Measurements from ENCODE around the gene TMCC1.
"Not testable (repeated sequence)": the region's sequence is repeated elsewhere in the genome, so short reads cannot be mapped to it uniquely, and the experiment has no call there.

The TMCC1 gene

DNA sequence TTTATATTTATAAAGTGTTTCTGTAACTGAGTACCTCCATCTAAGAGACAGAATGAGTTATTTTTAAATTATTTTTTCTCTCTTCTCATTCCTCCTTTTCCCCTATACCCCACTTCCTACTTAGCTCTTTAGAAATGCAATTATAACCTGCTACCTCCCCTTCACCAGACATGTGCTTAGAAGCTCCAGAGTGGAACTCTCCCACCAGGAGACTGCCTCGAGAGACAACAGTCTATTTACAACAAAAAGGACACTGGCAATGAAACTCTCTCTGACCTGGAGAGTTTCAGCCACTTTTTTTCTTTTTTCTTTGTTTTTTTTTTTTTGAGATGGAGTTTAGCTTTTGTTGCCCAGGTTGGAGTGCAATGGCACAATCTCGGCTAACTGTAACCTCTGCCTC lies 177.7 kb downstream of the TMCC1 start:
- no peak for DNase-seq

- no peak for DNase-seq
Observed at GRCh38 chr3:129708328-129708861, 185.1 kb downstream of the TMCC1 start.

DNA sequence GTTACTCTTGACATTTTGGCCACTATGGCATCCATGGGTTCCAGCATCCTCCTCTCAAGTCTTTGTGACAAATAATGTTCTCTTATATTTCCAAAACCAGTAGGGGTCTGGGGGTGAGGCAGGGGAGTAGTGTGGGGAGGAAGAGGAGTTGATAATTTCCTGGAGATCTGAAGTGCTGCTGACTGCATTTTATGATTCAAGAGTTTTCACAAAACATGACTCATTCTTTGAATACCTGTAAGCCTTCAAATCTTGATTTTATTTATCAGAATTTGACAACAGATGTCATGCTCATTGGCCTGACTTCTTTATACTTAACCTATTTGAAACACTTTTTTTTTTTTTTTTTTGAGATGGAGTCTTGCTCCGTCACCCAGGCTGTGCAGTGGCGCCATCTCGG lies 188.2 kb downstream of the TMCC1 start:
- DNase-seq, result no peak

GRCh38 chr3:129703913-129704312 lies 189.6 kb downstream of the TMCC1 start:
- DNase-seq, result no peak

DNA sequence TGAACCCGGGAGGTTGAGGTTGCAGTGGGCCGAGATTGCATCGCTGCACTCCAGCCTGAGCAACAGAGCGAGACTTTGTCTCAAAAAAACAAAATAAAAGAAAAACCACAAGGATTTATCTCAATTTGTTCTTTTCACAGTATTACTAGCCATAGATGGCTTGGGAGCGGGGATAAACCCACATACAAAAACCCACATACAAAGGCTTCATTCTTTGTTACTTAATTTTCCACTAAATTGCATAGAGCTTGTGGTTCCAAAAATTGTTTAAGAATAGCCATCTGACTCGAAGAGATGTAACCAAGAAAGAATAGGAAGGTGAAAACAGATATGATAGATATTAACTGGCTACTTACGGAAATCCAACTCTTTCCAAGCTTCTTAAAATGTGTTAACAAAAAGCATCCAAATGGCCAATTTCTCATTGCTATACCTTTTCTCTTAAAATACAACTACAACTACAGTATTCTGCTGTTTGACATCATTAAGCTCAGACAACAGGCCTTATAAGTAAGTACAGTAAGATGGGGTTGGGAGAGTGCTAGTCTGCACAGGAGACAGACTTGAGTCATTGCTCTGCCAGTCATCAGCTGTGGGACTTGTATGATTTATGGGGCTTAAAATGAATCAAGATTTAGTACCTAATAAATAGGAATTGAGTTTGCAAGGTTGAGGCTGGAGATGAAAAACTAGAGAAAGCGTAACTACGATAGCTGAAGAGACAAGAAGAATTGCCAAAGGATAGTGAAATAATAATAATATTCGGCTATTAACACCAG lies 190.4 kb downstream of the TMCC1 start:
- no peak for DNase-seq

DNA sequence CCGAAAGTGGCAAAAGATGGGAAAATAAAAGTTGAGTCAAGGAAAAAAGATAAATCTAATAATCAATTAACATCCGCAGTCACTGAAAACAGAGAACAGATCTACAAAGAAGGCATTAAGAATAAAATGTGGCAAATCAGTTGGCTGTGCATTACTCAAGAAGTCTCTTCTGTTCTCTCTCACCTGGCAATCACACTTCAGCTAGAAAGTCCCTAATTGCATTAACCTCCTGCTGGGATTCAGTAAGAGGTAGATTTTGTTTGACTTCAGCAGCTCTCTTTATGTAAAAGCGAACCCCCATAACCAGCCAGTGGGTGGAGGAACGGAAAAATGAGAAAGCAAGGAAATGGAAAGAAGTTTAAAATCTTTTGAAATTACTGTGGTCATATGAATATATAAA lies 192.3 kb downstream of the TMCC1 start:
- no peak for DNase-seq

DNA sequence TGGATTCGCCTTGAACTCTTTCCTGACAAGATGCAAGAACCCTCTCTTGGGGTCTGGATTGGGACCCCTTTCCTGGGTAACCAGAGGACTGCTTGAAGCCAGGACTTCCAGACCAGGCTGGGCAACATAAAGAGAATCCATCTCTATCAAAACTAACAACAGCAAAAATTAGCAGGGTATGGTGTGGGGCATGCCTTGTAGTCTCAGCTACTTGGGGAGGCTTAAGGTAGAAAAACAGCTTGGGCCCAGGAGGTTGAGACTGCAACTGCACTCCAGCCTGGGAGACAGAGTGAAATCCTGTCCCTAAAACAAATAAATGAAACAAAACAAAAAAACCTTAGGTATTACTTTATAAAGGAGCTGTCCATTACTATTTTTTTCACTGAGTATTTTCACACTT lies 193.9 kb downstream of the TMCC1 start:
- no peak for DNase-seq

DNA sequence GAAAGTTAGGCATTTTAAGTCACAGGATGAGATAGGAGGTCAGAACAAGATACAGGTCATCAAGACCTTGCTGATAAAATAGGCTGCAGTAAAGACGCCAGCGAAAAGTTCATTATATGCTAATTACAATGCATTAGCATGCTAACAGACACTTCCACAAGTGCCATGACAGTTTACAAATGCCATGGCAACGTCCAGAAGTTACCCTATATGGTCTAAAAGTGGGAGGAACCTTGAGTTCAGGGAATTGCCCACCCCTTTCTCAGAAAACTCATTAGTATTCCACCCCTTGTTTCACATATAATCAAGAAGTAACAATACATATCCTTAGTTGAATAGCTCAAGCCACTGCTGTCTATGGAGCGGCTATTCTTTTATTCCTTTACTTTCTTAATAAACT lies 194.3 kb downstream of the TMCC1 start:
- DNase-seq, result no peak

- no peak for DNase-seq
Observed at GRCh38 chr3:129697229-129697969, 196.1 kb downstream of the TMCC1 start.

GRCh38 chr3:129696430-129696829 lies 197.1 kb downstream of the TMCC1 start:
- DNase-seq, result not testable (repeated sequence)

DNA sequence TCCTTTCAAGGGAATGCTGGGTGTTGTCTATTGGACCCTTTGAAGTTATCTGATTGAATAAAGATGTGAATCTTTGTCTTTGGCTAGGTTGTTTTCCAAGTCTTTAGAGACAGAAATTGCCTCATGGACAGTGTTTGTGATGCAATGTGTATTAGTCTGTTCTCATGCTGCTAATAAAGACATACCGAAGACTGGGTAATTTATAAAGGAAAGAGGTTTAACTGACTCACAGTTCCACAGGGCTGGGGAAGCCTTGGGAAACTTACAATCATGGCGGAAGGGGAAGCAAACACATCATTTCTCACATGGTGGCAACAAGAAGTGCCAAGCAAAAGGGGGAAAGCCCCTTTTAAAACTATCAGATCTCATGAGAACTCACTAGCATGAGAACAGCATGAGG lies 198.3 kb downstream of the TMCC1 start:
- DNase-seq, result no peak

GRCh38 chr3:129694228-129694627 lies 199.3 kb downstream of the TMCC1 start:
- DNase-seq, result no peak

DNA sequence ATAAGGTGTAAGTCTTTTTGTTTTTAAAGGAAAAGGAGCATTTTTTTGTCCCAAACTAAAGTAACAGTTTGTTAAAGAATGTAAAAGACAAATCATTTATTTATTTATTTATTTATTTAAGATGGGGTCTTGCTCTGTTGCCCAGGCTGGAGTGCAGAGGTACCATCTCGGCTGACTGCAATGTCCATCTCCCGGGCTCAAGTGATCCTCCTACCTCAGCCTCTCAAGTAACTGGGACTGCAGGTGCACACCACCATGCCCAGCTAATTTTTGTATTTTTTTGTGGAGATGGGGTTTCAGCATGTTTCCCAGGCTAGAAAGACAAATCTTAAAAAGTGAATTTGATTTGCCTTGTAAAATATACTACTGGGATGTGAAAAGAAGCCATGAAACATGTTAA lies 200.8 kb downstream of the TMCC1 start:
- DNase-seq, result no peak

DNA sequence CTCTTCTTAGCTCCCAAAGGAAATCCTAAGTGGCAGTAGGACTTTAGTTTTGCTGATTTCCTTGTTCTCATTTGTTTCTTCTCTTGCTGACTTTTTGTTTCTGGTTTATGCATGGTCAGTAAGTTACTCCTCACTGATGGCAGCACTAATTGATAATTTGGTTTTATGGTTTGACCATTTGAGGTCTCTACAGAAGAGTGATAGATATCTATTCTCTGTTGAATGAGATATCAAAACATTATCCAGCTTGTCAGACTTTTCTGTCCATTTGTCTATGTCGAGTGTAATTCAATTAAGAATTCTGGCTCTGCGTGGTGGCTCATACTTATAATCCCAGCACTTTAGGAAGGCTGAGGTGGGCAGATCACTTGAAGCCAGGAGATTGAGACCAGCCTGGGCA lies 202.5 kb downstream of the TMCC1 start:
- DNase-seq, result no peak

DNA sequence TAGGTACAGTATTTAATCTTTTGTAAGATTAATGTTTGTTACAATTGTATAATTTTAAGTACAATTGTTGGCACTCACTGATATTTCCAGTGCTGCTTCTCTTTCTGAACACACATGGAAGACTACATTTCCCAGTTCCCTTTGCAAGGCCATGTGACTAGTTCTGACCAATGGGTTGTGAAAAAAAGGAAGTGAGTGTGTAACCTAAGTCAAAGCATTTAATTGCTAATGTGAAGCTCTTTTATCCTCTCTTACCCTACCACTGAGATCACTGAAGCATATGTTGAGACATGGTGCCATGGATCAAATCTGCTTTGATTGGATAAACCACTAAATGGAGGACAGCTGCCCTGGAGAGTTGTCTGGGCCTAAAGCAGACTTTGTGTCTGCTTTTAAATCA lies 203.1 kb downstream of the TMCC1 start:
- DNase-seq, result peak in 1 of 2 experiments; percentile 47

GRCh38 chr3:129689036-129689435 lies 204.5 kb downstream of the TMCC1 start:
- DNase-seq, result no peak

DNA sequence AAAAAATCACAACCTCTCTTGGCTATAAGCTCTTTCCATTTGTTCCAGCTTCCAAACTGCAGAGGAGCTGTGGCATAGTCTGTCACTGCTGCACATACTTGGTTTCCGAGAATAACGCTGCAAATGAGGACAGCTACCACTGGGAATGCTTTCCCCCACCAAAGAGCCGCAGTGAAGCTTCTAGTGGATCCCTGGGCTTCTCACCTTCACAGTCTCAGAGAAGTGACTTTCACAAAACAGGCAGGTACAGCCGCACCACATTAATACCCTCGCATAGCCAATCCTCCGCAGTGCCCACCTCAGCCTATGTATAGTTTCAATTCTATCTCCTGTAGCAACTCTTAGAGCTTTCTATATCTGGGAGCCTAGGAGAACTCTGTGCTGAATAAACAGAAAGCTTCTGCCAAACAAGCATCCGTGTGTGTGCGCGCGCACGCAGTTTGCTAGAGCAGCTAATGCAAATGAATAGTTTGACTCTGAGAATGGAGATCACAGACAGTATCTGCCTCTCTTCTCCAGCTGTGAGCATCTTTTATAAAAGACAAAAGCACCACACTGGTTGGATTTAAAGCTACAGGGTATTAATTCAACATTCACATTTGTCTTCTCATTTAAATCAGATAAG lies 205.1 kb downstream of the TMCC1 start:
- DNase-seq, result peak; percentile 29 to 78

GRCh38 chr3:129687586-129688125 lies 205.9 kb downstream of the TMCC1 start:
- peak in 1 of 2 experiments; percentile 37 for DNase-seq

DNA sequence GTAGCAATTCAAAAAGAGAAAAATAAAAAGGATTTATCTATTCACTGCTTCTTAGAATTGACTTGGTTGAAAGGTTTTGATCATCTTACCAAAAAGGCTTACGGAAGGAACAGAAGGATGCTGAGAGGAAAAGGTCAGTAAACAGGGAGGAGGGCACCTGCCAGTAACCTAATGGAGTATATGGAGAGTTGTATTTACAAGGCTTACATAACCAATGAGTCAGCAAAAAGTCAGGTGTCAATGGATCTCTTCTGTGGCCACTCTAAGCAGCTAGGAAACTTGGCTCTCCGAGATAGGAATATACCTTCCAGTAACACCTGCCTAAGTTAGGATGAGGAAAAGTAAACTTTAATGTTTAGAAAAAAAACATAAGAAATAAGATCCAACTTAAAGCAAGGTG lies 206.6 kb downstream of the TMCC1 start:
- peak; percentile 7 to 72 for DNase-seq

DNA sequence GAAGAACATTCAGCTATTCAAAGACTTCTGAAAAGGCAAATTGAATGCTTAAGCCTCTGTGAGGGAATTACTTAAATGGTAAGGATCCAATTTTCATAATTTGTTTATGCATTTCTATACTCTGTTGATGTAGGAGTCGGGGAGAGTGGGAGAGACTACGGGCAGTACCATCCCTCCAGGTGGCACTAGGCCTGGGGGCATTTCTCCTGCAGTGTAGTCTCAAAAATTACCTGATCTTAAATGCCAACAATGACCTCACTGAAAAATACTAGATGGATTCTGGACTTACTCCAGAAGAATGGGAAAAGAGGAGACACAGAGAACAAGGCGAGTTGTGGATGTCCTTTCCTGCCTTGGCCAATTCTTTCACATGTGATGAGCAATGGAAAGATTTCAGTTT lies 209.2 kb downstream of the TMCC1 start:
- DNase-seq, result no peak

DNA sequence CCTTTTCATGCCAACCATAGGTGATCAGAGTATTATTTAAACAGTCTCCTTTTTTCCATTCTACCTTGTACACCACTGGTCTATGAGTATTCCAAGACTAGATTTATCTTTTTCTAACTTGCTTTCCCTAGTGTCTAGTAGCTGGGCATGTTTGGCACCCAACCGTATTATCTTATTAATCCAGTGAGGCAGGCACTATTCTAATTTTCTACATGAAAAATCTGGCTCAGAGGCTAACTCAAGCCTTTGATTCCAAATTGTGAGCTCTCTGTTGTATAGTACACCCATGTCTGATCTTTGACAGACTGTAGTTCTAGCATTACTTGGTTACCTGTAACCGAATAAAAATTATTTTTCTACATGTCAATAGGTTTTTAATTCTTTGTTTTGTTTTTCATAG lies 210.3 kb downstream of the TMCC1 start:
- DNase-seq, result peak in 1 of 2 experiments; percentile 28

DNA sequence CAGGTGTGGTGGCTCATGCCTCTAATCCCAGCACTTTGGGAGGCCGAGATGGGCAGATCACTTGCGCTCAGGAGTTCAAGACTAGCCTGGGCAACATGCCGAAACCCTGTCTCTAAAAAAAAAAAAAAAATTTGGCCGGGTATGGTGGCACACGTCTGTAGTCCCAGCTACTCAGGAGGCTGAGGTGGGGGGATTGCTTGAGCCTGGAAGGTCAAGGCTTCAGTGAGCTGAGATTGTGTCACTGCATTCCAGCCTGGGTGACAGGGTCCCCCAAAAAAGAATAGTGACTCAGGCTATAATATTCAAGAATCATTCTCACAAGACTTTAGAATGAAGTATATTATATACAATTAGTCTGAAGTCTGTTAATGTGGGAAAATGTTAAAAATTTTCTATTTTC lies 216.5 kb downstream of the TMCC1 start:
- DNase-seq, result no peak

GRCh38 chr3:129674798-129675123 lies 218.8 kb downstream of the TMCC1 start:
- DNase-seq, result not testable (repeated sequence)
